IMR-90 (cell line): ENCODE measurements around the gene FXN. TPM values are rescaled to one million over a fixed set of nuclear protein-coding genes. Genes with fewer than 3 reads are reported as not detected.

Experiments
- ATAC-seq: fragments of 200-7000 bp; cut with Tn5 transposase; 2 replicates; pipeline ENCODE4 v1.9.1; 2020; ENCODE audit warnings: low read depth, mild to moderate bottlenecking, moderate library complexity
- BruUV-seq: library from RNA; stranded (reverse); fragments of 400-500 nt; replicated peaks from 2 replicates; lab custom pipeline; 2021; lab: Mats Ljungman, UMichigan
- CTCF ChIA-PET: fragments of 300-600 bp; formaldehyde crosslinking; extraction: SDS; loops from one replicate; lab custom pipeline; 2021; ENCODE audit warnings: antibody characterized with exemption; lab: Yijun Ruan, JAX
- POLR2A ChIA-PET: fragments of 300-600 bp; sonication (Branson Sonifier 250); formaldehyde crosslinking; loops from one replicate; lab custom pipeline; 2022; ENCODE audit warnings: antibody characterized with exemption; ENCODE audit not compliant: unreplicated experiment; lab: Charles Lee
- DNase-seq: peaks from one replicate; pipeline ENCODE4 v3.0.0; 2013
- H2AFZ ChIP-seq: replicated peaks from 2 replicates; pipeline ENCODE3; 2013; ENCODE audit warnings: low read length, mild to moderate bottlenecking; ENCODE audit not compliant: poor library complexity
- H2AK5ac ChIP-seq: 2 replicates; pipeline ENCODE4 v1.6.1; 2013; ENCODE audit warnings: low read depth, low read length, inconsistent platforms
- H2AK9ac ChIP-seq: replicated peaks from 2 replicates; pipeline ENCODE3; 2013; ENCODE audit warnings: mild to moderate bottlenecking, low read depth, low read length, moderate library complexity; ENCODE audit not compliant: poor library complexity
- H2BK120ac ChIP-seq: 2 replicates; pipeline ENCODE4 v1.6.1; 2013; ENCODE audit warnings: low read depth, low read length, inconsistent platforms
- H2BK15ac ChIP-seq: 3 replicates; pipeline ENCODE4 v1.6.1; 2013; ENCODE audit warnings: low read depth, low read length, inconsistent platforms
- H2BK20ac ChIP-seq: 2 replicates; pipeline ENCODE4 v1.6.1; 2013; ENCODE audit warnings: low read depth, mild to moderate bottlenecking, inconsistent platforms, low read length, moderate library complexity
- H2BK5ac ChIP-seq: 2 replicates; pipeline ENCODE4 v1.6.1; 2013; ENCODE audit warnings: mild to moderate bottlenecking, low read depth, low read length, inconsistent platforms; ENCODE audit not compliant: poor library complexity, severe bottlenecking
- H3K14ac ChIP-seq: replicated peaks from 2 replicates; pipeline ENCODE4 v1.6.1; 2013; ENCODE audit warnings: low read depth, low read length, inconsistent platforms
- H3K18ac ChIP-seq: 2 replicates; pipeline ENCODE4 v1.6.1; 2013; ENCODE audit warnings: low read depth, low read length, control low read depth
- H3K23ac ChIP-seq: 2 replicates; pipeline ENCODE4 v1.6.1; 2013; ENCODE audit warnings: low read depth, low read length, inconsistent platforms
- H3K27ac ChIP-seq: 2 replicates; pipeline ENCODE4 v1.5.1; 2013; ENCODE audit warnings: mild to moderate bottlenecking, control low read depth, low read length; ENCODE audit not compliant: insufficient read depth
- H3K27me3 ChIP-seq: 2 replicates; pipeline ENCODE4 v1.6.1; 2013; ENCODE audit warnings: low read length; ENCODE audit not compliant: control insufficient read depth, insufficient read depth
- H3K36me3 ChIP-seq: 2 replicates; pipeline ENCODE4 v1.6.1; 2013; ENCODE audit warnings: low read length, mixed read lengths; ENCODE audit not compliant: control insufficient read depth, insufficient read depth
- H3K4ac ChIP-seq: 2 replicates; pipeline ENCODE4 v1.6.1; 2013; ENCODE audit warnings: low read depth, low read length, inconsistent platforms
- H3K4me1 ChIP-seq: 2 replicates; pipeline ENCODE4 v1.6.1; 2013; ENCODE audit warnings: low read length, mixed read lengths; ENCODE audit not compliant: control insufficient read depth, insufficient read depth
- H3K4me2 ChIP-seq: 2 replicates; pipeline ENCODE4 v1.6.1; 2013; ENCODE audit warnings: low read depth, mild to moderate bottlenecking, control low read depth, low read length, moderate library complexity
- H3K4me3 ChIP-seq: 2 replicates; pipeline ENCODE4 v1.5.1; 2013; ENCODE audit warnings: low read depth, mild to moderate bottlenecking, control low read depth, low read length, moderate library complexity; ENCODE audit not compliant: insufficient read depth
- H3K56ac ChIP-seq: 2 replicates; pipeline ENCODE4 v1.6.1; 2013; ENCODE audit warnings: low read length, inconsistent platforms; ENCODE audit not compliant: insufficient read depth; ENCODE audit errors: extremely low read depth
- H3K79me1 ChIP-seq, 2 experiments: 2 replicates each; pipeline ENCODE4 v1.6.1; 2013; ENCODE audit warnings: low read length in 2 of 2, inconsistent platforms in 1 of 2, low read depth in 1 of 2
- H3K9ac ChIP-seq: 2 replicates; pipeline ENCODE4 v1.6.1; 2013; ENCODE audit warnings: low read depth, low read length, control low read depth
- H3K9me1 ChIP-seq: 2 replicates; pipeline ENCODE4 v1.6.1; 2013; ENCODE audit warnings: low read length, inconsistent platforms; ENCODE audit not compliant: insufficient read depth
- H3K9me3 ChIP-seq: 2 replicates; pipeline ENCODE4 v1.6.1; 2013; ENCODE audit warnings: low read length; ENCODE audit not compliant: control insufficient read depth, insufficient read depth
- H4K20me1 ChIP-seq: 2 replicates; pipeline ENCODE4 v1.6.1; 2013; ENCODE audit warnings: low read length, inconsistent platforms; ENCODE audit not compliant: insufficient read depth
- H4K5ac ChIP-seq: 2 replicates; pipeline ENCODE4 v1.6.1; 2013; ENCODE audit warnings: mild to moderate bottlenecking, low read depth, low read length, control low read depth
- H4K8ac ChIP-seq, 2 experiments: 2 replicates each; pipeline ENCODE4 v1.6.1; 2013; ENCODE audit warnings: low read depth in 2 of 2, low read length in 2 of 2, control low read depth in 1 of 2, inconsistent platforms in 1 of 2
- H4K91ac ChIP-seq: 2 replicates; pipeline ENCODE4 v1.6.1; 2013; ENCODE audit warnings: low read depth, low read length, inconsistent platforms; ENCODE audit not compliant: insufficient read depth
- BHLHE40 ChIP-seq: fragments of 150-350 bp; IDR thresholded peaks from 2 replicates; pipeline ENCODE4 v1.6.1; 2016; ENCODE audit warnings: mild to moderate bottlenecking, low read depth, low read length
- CEBPB ChIP-seq: IDR thresholded peaks from 2 replicates; pipeline ENCODE4 v1.6.1; 2012; ENCODE audit warnings: low read depth, low read length, improper control_type of control experiment
- CHD1 ChIP-seq: IDR thresholded peaks from 2 replicates; pipeline ENCODE4 v1.6.1; 2012; ENCODE audit warnings: low read depth, low read length, improper control_type of control experiment
- FOS ChIP-seq: fragments of 150-350 bp; IDR thresholded peaks from 2 replicates; pipeline ENCODE4 v1.6.1; 2016; ENCODE audit warnings: low read depth, low read length
- MAFK ChIP-seq: IDR thresholded peaks from 2 replicates; pipeline ENCODE4 v1.6.1; 2012; ENCODE audit warnings: low read depth, low read length, improper control_type of control experiment
- MAZ ChIP-seq: IDR thresholded peaks from 2 replicates; pipeline ENCODE4 v1.6.1; 2012; ENCODE audit warnings: low read depth, mild to moderate bottlenecking, low read length, improper control_type of control experiment, moderate library complexity, borderline replicate concordance
- MXI1 ChIP-seq: IDR thresholded peaks from 2 replicates; pipeline ENCODE4 v1.6.1; 2012; ENCODE audit warnings: low read depth, mild to moderate bottlenecking, low read length, moderate library complexity, borderline replicate concordance
- NFE2L2 ChIP-seq: fragments of 150-350 bp; IDR thresholded peaks from 2 replicates; pipeline ENCODE4 v1.6.1; 2016; ENCODE audit warnings: low read depth, mild to moderate bottlenecking, low read length
- POLR2A ChIP-seq: IDR thresholded peaks from 2 replicates; pipeline ENCODE4 v1.6.1; 2012; ENCODE audit warnings: mild to moderate bottlenecking, low read depth, low read length
- RAD21 ChIP-seq: IDR thresholded peaks from 2 replicates; pipeline ENCODE4 v1.6.1; 2012; ENCODE audit warnings: low read length, improper control_type of control experiment
- RCOR1 ChIP-seq: IDR thresholded peaks from 2 replicates; pipeline ENCODE4 v1.6.1; 2012; ENCODE audit warnings: mild to moderate bottlenecking, low read length, improper control_type of control experiment; ENCODE audit not compliant: insufficient replicate concordance
- RFX5 ChIP-seq: IDR thresholded peaks from 2 replicates; pipeline ENCODE4 v1.8.0; 2012; ENCODE audit warnings: low read depth, mild to moderate bottlenecking, low read length, moderate library complexity
- SMC3 ChIP-seq: fragments of 150-350 bp; IDR thresholded peaks from 2 replicates; pipeline ENCODE4 v1.6.1; 2016; ENCODE audit warnings: low read depth, mild to moderate bottlenecking, antibody characterized with exemption, low read length, moderate library complexity
- WGBS, 2 experiments: methylation state at CpG; one replicate each; pipeline versions ENCODE4 v1.1.5 to v1.1.7; 2013; ENCODE audit warnings: missing lambda C conversion rate in 2 of 2; ENCODE audit not compliant: insufficient read length in 1 of 2; ENCODE audit errors: extremely low coverage in 2 of 2; 5-methylcytosine and 5-hydroxymethylcytosine counted together
- dilution Hi-C: fragments of 300-500 bp; cut with HindIII; formaldehyde crosslinking; loops from one replicate; pipeline ENCODE4 v1.14.3; 2018; ENCODE audit warnings: low sequenced_read_pairs; ENCODE audit not compliant: unreplicated experiment
- in situ Hi-C: fragments of 300-500 bp; cut with MboI; formaldehyde crosslinking; loops from 3 replicates; pipeline ENCODE4 v1.14.3; 2019; ENCODE audit warnings: low sequenced_read_pairs, inconsistent platforms, mixed read lengths
- intact Hi-C: fragments of 100-400 bp; cut with micrococcal nuclease; formaldehyde crosslinking; loops from 2 replicates; pipeline ENCODE4 v1.10.0; 2022
- polyA plus RNA-seq, 3 experiments: library from polyadenylated mRNA; depleted of rRNA; stranded (reverse); fragments of >200 nt; gene quantifications; 2 replicates each; pipeline ENCODE4 v1.2.3, GENCODE V29; 2012; ENCODE audit warnings: low replicate concordance in 1 of 3
- total RNA-seq: library from RNA; depleted of rRNA; stranded (reverse); fragments of >200 nt; gene quantifications from 2 replicates; pipeline ENCODE4 v1.2.3, GENCODE V29; 2012
- TF ChIP-seq, protein P1 (sequence below): conservative IDR thresholded peaks from 2 replicates; pipeline ENCODE4 v1.5.1; 2012; ENCODE audit warnings: mild to moderate bottlenecking, low read depth, low read length, improper control_type of control experiment
- TF ChIP-seq, protein P2 (sequence below): fragments of 150-350 bp; IDR thresholded peaks from 2 replicates; pipeline ENCODE4 v1.6.1; 2016; ENCODE audit warnings: low read depth, mild to moderate bottlenecking, low read length, moderate library complexity, borderline replicate concordance
- TF ChIP-seq, protein P3 (sequence below): fragments of 150-350 bp; IDR thresholded peaks from 2 replicates; pipeline ENCODE4 v1.6.1; 2017; ENCODE audit warnings: mild to moderate bottlenecking, antibody characterized with exemption, low read length, low read depth

The FXN gene
- total and polyA plus RNA-seq, 2 of the 4 experiments (the other 2 are of a cell fraction): 3.9 to 18.1 TPM

DNA sequence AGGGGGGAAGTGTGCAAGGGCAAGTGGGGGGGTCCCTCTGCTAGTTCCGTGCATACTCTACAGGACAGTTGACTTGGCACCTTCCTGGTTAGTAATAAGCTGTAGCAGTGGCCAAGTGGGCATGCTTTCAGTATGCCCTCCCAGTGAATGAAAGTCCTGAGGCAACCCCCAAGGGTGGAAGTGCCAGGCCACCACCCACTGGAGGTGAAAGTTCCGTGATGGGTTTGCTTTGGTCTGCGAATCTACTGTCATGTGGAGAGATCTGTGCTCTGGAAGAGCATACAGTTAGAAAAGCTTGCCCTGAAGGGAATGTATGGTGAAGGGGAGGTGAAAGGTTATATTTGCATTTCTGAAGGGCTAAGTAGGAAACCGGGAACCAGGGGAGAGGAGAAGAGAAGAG lies 10.3 kb downstream of the FXN start:
- H3K9me3 ChIP-seq: no peaks in the 10 kb centered on the region
- in situ Hi-C loops: no loop called here
- peaks cover 8% of the 10 kb centered on the region for H3K4me1 ChIP-seq
- no peak overlapping the region for H2BK120ac ChIP-seq
- H2BK5ac ChIP-seq: no peak overlapping the region
- WGBS, 2 experiments: 82% methylated on average over 2 of the region's 4 CpGs; no CpG with 5 or more reads in 1 of the 2 experiments
- no peak overlapping the region for H3K4ac ChIP-seq
- dilution Hi-C loops: no loop called here
- no peak overlapping the region for H2AK9ac ChIP-seq
- H3K14ac ChIP-seq: no peak overlapping the region
- ChIA-PET POLR2A (no interaction called here), CTCF (interaction anchor here (0.9 kb wide), 1 partner anchor 147 kb away, joined by 5 read pairs; no protein-coding TSS in a partner anchor)
- H3K9ac ChIP-seq: no peak overlapping the region
- no peak overlapping the region for H3K27ac ChIP-seq
- BruUV-seq: no TSS peak
- H3K79me1 ChIP-seq: peaks cover 8 to 23% of the 10 kb centered on the region in 2 experiments
- H4K20me1 ChIP-seq: no peaks in the 10 kb centered on the region; the same call in 1 of the 2 replicates
- no peaks in the 10 kb centered on the region; the same call in 1 of the 2 replicates for H3K9me1 ChIP-seq
- H3K23ac ChIP-seq: no peak overlapping the region
- no peaks in the 10 kb centered on the region for H3K27me3 ChIP-seq
- no peak overlapping the region for H4K5ac ChIP-seq
- H3K56ac ChIP-seq: no peak overlapping the region
- no peak overlapping the region for H3K4me3 ChIP-seq
- H3K36me3 ChIP-seq: peaks cover 16% of the 10 kb centered on the region
- no peak overlapping the region for H2AK5ac ChIP-seq
- no peak overlapping the region for H4K8ac ChIP-seq
- no peak overlapping the region for H2BK20ac ChIP-seq
- intact Hi-C loops: no loop called here
- TF ChIP-seq, protein P1, sequence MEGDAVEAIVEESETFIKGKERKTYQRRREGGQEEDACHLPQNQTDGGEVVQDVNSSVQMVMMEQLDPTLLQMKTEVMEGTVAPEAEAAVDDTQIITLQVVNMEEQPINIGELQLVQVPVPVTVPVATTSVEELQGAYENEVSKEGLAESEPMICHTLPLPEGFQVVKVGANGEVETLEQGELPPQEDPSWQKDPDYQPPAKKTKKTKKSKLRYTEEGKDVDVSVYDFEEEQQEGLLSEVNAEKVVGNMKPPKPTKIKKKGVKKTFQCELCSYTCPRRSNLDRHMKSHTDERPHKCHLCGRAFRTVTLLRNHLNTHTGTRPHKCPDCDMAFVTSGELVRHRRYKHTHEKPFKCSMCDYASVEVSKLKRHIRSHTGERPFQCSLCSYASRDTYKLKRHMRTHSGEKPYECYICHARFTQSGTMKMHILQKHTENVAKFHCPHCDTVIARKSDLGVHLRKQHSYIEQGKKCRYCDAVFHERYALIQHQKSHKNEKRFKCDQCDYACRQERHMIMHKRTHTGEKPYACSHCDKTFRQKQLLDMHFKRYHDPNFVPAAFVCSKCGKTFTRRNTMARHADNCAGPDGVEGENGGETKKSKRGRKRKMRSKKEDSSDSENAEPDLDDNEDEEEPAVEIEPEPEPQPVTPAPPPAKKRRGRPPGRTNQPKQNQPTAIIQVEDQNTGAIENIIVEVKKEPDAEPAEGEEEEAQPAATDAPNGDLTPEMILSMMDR: no peak
- TF ChIP-seq, protein P2, sequence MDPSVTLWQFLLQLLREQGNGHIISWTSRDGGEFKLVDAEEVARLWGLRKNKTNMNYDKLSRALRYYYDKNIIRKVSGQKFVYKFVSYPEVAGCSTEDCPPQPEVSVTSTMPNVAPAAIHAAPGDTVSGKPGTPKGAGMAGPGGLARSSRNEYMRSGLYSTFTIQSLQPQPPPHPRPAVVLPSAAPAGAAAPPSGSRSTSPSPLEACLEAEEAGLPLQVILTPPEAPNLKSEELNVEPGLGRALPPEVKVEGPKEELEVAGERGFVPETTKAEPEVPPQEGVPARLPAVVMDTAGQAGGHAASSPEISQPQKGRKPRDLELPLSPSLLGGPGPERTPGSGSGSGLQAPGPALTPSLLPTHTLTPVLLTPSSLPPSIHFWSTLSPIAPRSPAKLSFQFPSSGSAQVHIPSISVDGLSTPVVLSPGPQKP: no peak
- no peak for TF ChIP-seq FOS
- no peak for TF ChIP-seq POLR2A
- TF ChIP-seq RAD21: no peak
- TF ChIP-seq RCOR1: no peak
- TF ChIP-seq, protein P3, sequence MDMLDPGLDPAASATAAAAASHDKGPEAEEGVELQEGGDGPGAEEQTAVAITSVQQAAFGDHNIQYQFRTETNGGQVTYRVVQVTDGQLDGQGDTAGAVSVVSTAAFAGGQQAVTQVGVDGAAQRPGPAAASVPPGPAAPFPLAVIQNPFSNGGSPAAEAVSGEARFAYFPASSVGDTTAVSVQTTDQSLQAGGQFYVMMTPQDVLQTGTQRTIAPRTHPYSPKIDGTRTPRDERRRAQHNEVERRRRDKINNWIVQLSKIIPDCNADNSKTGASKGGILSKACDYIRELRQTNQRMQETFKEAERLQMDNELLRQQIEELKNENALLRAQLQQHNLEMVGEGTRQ: no peak
- no peak for TF ChIP-seq RFX5
- no peak for TF ChIP-seq SMC3
- TF ChIP-seq CEBPB: no peak
- TF ChIP-seq BHLHE40: no peak
- no peak for TF ChIP-seq MXI1
- TF ChIP-seq CHD1: no peak
- TF ChIP-seq NFE2L2: no peak
- no peak for TF ChIP-seq MAZ
- TF ChIP-seq MAFK: no peak
- H3K4me2 ChIP-seq: no peak overlapping the region
- DNase-seq: no peak
- no peak overlapping the region for H3K18ac ChIP-seq
- H2BK15ac ChIP-seq: no peak overlapping the region
- H4K91ac ChIP-seq: no peak overlapping the region
- ATAC-seq: no peak
- no peak overlapping the region for H2AFZ ChIP-seq
